HUES64 (cell line): ENCODE results near the gene CCRL2. TPM values are rescaled to one million over a fixed set of nuclear protein-coding genes. Genes with fewer than 3 reads are reported as not detected.

Experiments
- H3K27ac ChIP-seq: 2 replicates; pipeline ENCODE4 v1.7.0; 2013; ENCODE audit warnings: low read depth, low read length, inconsistent platforms
- H3K27me3 ChIP-seq: 2 replicates; pipeline ENCODE4 v1.6.1; 2013; ENCODE audit warnings: mild to moderate bottlenecking, low read length; ENCODE audit not compliant: insufficient read depth
- H3K36me3 ChIP-seq: 2 replicates; pipeline ENCODE4 v1.6.1; 2013; ENCODE audit warnings: mild to moderate bottlenecking, low read length; ENCODE audit not compliant: insufficient read depth
- H3K4me1 ChIP-seq: 2 replicates; pipeline ENCODE4 v1.6.1; 2013; ENCODE audit warnings: mild to moderate bottlenecking, low read length, moderate library complexity; ENCODE audit not compliant: insufficient read depth
- H3K4me3 ChIP-seq: 2 replicates; pipeline ENCODE4 v1.5.1; 2013; ENCODE audit warnings: mild to moderate bottlenecking, low read length, moderate library complexity
- H3K9ac ChIP-seq: 2 replicates; pipeline ENCODE4 v1.6.1; 2013; ENCODE audit warnings: mild to moderate bottlenecking, low read depth, low read length
- H3K9me3 ChIP-seq: 2 replicates; pipeline ENCODE4 v1.6.1; 2013; ENCODE audit warnings: low read depth, low read length; ENCODE audit not compliant: insufficient read depth
- WGBS: fragments of 150-250, 120-280 bp; methylation state at CpG from one replicate; pipeline ENCODE4 v1.1.7; 2013; ENCODE audit warnings: missing lambda C conversion rate; 5-methylcytosine and 5-hydroxymethylcytosine counted together
- polyA plus RNA-seq, 2 experiments: library from polyadenylated mRNA; stranded (reverse); fragments of 50-300 nt; gene quantifications; one replicate each; pipeline ENCODE4 v1.2.3, GENCODE V29; 2013

Gene CCRL2
- not detected for polyA plus RNA-seq (2013, experiment 1 of 2)
- not detected for polyA plus RNA-seq (2013, experiment 2 of 2)

DNA sequence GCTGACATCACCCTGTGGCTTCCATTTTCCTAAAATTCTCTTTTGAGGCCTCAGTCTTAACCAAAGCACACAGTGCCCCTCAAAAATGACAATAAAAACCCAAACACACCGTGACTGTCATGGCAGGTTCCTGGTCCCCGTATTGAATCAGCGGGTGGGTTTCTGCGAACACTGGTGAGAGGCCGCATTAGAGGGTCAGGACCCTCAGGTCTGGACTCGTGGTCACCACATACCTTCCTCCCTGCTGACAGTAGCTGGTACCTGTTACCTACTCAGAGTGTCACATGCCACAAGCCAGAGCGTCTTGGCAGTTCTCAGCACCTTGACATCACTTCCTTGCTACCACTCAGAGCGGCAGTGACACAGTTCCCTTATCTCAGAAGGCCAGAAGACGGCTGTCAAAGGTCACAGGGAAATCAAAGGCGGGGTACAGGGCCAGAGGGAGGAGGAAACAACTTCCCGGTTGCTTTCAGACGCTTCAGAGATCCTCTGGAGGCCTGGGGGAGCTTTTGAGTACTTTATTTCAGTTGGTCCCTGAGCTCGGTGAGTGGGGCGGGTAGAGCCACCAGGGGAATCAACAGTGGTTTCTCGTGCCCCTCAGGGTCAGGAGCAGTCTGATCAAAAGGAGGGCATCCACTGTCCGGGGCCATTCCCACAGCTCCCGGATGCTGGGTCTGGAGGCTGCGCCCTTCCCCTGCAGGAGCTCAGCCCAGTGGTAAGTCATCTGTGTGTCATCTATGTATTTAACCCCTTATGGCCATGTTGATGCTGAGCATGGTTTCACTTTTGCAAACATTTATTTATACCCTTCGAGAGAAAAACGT, at the start of gene CCRL2, which contains the start of gene CCR5AS:
CCRL2 (plus strand) TSS at position 472 of the 824 bp plus-strand sequence. CDS start 821 bp downstream, outside the sequence.
CCR5AS (minus strand) TSS at position 279 of the 824 bp plus-strand sequence.
- no peaks in the 10 kb centered on the region for H3K4me1 ChIP-seq
- no peak within 1 kb of the TSS for H3K27ac ChIP-seq
- no peak within 1 kb of the TSS for H3K9ac ChIP-seq
- H3K27me3 ChIP-seq = no peaks in the 10 kb centered on the region
- H3K9me3 ChIP-seq = no peaks in the 10 kb centered on the region
- H3K4me3 ChIP-seq = no peak within 1 kb of the TSS
- 85% methylated on average over 20 of the region's 20 CpGs for WGBS
- H3K36me3 ChIP-seq = no peaks in the 10 kb centered on the region

GRCh38 chr3:46358466-46358865, 48.6 kb upstream of the CCRL2 start:
- H3K9me3 ChIP-seq = no peaks in the 10 kb centered on the region
- 94% methylated on average over 6 of the region's 6 CpGs for WGBS
- no peak overlapping the region for H3K4me3 ChIP-seq
- no peak overlapping the region for H3K9ac ChIP-seq
- H3K27me3 ChIP-seq = no peaks in the 10 kb centered on the region
- H3K36me3 ChIP-seq = no peaks in the 10 kb centered on the region
- H3K27ac ChIP-seq = no peak overlapping the region
- H3K4me1 ChIP-seq = no peaks in the 10 kb centered on the region

- H3K9me3 ChIP-seq = no peaks in the 10 kb centered on the region
- 87% methylated on average over 11 of the region's 11 CpGs for WGBS
- no peaks in the 10 kb centered on the region for H3K27me3 ChIP-seq
- no peaks in the 10 kb centered on the region for H3K36me3 ChIP-seq
- H3K27ac ChIP-seq = no peak overlapping the region
- no peaks in the 10 kb centered on the region for H3K4me1 ChIP-seq
- H3K9ac ChIP-seq = no peak overlapping the region
- no peak overlapping the region for H3K4me3 ChIP-seq
These were observed 47.1 kb upstream of the CCRL2 start for GRCh38 chr3:46359733-46360493.

DNA sequence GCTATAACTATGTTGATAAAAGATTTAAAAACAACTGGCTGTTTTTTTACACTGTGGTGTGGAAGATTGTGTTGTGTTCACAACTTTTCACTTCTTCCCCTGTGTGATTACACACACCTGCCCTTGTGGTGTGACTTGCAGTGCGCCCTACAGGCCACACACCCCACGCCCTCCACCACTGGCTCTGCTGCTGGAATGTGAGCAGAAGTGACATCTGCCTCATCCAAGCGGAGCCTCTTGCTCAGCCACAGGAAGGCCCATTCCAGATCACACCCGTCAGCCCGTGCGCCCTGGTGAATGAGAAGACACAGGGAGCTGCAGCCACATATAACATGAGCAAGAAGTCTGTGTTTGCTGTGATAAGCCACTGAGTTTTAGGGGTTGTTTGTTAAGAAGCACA, 46.2 kb upstream of the CCRL2 start:
- no peak overlapping the region for H3K9ac ChIP-seq
- no peak overlapping the region for H3K27ac ChIP-seq
- no peaks in the 10 kb centered on the region for H3K36me3 ChIP-seq
- H3K4me3 ChIP-seq = no peak overlapping the region
- no peaks in the 10 kb centered on the region for H3K27me3 ChIP-seq
- no peaks in the 10 kb centered on the region for H3K4me1 ChIP-seq
- 79% methylated on average over 6 of the region's 6 CpGs for WGBS
- H3K9me3 ChIP-seq = no peaks in the 10 kb centered on the region

GRCh38 chr3:46361408-46362283, 45.4 kb upstream of the CCRL2 start:
- no peaks in the 10 kb centered on the region for H3K9me3 ChIP-seq
- H3K4me3 ChIP-seq = no peak overlapping the region
- no peak overlapping the region for H3K27ac ChIP-seq
- no peaks in the 10 kb centered on the region for H3K4me1 ChIP-seq
- no peaks in the 10 kb centered on the region for H3K27me3 ChIP-seq
- H3K36me3 ChIP-seq = no peaks in the 10 kb centered on the region
- H3K9ac ChIP-seq = no peak overlapping the region
- WGBS = 94% methylated on average over 8 of the region's 8 CpGs

DNA sequence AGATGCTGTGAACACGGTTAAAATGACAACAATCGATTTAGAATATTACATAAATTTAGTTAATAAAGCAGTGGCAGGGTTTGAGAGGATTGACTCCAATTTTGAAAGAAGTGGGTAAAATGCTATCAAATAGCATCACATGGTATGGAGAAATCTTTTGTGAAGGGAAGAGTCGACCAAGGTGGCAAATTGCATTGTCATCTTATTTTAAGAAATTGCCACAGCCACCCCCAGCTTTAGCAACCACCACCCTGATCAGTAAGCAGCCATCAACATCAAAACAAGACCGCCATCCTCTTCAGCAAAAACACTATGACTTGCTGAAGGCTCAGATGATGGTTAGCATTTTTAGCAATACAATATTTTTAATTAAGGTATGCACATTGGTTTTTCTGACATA, 42.0 kb upstream of the CCRL2 start:
- Histone ChIP-seq H3K4me1 (no peaks in the 10 kb centered on the region), H3K27ac (no peak overlapping the region), H3K36me3 (no peaks in the 10 kb centered on the region), H3K4me3 (no peak overlapping the region), H3K9me3 (no peaks in the 10 kb centered on the region), H3K27me3 (no peaks in the 10 kb centered on the region), H3K9ac (no peak overlapping the region)
- 95% methylated on average over 2 of the region's 4 CpGs for WGBS

- 98% methylated on average over 5 of the region's 5 CpGs for WGBS
- Histone ChIP-seq H3K4me1 (no peaks in the 10 kb centered on the region), H3K4me3 (no peak overlapping the region), H3K9ac (no peak overlapping the region), H3K36me3 (no peaks in the 10 kb centered on the region), H3K27ac (no peak overlapping the region), H3K27me3 (no peaks in the 10 kb centered on the region), H3K9me3 (no peaks in the 10 kb centered on the region)
These were observed 41.1 kb upstream of the CCRL2 start for GRCh38 chr3:46365737-46366524.

DNA sequence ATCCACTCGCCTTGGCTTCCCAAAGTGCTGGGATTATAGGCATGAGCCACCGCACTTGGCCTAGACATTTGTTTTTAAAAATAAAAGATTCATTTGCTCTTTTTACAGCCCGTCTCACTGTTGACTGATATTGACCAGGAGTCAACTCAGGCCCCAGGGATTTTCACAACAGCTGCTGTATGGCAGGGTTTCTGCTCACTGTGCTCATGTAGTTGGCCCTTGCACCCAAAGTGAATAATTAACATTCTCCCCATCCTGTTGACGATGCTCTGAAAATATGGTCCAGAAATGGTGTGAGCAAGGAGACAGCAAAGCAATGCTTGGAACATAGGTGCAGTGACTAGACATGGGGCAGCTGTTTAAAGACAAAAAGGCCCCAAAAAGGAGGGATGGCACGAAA, 39.2 kb upstream of the CCRL2 start:
- H3K4me3 ChIP-seq = no peak overlapping the region
- H3K9ac ChIP-seq = no peak overlapping the region
- H3K9me3 ChIP-seq = no peaks in the 10 kb centered on the region
- 93% methylated on average over 5 of the region's 5 CpGs for WGBS
- H3K4me1 ChIP-seq = no peaks in the 10 kb centered on the region
- no peaks in the 10 kb centered on the region for H3K36me3 ChIP-seq
- no peaks in the 10 kb centered on the region for H3K27me3 ChIP-seq
- H3K27ac ChIP-seq = no peak overlapping the region

DNA sequence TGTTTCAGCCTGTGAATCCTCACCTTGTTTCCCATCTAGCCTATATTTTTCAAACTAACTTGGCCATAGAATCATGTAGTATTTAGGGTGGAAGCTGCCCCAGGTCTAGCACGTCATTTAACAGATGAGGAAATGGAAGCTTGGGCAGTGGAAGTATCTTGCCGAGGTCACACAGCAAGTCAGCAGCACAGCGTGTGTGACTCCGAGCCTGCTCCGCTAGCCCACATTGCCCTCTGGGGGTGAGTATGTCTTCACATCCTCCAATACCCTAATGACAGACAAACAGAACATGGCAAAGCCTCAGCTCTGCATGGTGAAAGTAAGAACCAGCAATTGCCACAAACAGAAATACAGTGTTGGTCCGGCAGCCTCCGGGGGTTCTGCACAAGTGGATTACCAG, 38.5 kb upstream of the CCRL2 start:
- Histone ChIP-seq H3K4me1 (no peaks in the 10 kb centered on the region), H3K9ac (no peak overlapping the region), H3K27ac (no peak overlapping the region), H3K27me3 (no peaks in the 10 kb centered on the region), H3K4me3 (no peak overlapping the region), H3K9me3 (no peaks in the 10 kb centered on the region), H3K36me3 (no peaks in the 10 kb centered on the region)
- WGBS = 51% methylated on average over 7 of the region's 7 CpGs

DNA sequence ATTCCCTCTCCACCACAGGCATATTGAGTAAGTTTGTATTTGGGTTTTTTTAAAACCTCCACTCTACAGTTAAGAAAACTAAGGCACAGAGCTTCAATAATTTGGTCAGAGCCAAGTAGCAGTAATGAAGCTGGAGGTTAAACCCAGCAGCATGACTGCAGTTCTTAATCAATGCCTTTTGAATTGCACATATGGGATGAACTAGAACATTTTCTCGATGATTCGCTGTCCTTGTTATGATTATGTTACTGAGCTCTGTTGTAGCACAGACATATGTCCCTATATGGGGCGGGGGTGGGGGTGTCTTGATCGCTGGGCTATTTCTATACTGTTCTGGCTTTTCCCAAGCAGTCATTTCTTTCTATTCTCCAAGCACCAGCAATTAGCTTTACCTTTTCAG, 37.9 kb upstream of the CCRL2 start:
- 96% methylated on average over 4 of the region's 4 CpGs for WGBS
- H3K4me3 ChIP-seq = no peak overlapping the region
- no peaks in the 10 kb centered on the region for H3K9me3 ChIP-seq
- H3K27me3 ChIP-seq = no peaks in the 10 kb centered on the region
- H3K36me3 ChIP-seq = no peaks in the 10 kb centered on the region
- no peaks in the 10 kb centered on the region for H3K4me1 ChIP-seq
- no peak overlapping the region for H3K27ac ChIP-seq
- H3K9ac ChIP-seq = no peak overlapping the region
